Naive thymus-derived CD8-positive, alpha-beta T cell (primary cell): ENCODE results near the gene CFAP65. TPM values are rescaled to one million over a fixed set of nuclear protein-coding genes. Genes with fewer than 3 reads are reported as not detected.

Experiments used
- ATAC-seq, 2 donors: fragments of 150-1000 bp; cut with Tn5 transposase in 1 of 2; sonication (Bioruptor Pico), chemical (Tn5 transposase) in 1 of 2; 1 replicate in 1 of 2; 2 replicates in 1 of 2; pipeline ENCODE4 v1.10.0; 2021; ENCODE audit warnings: mild to moderate bottlenecking in 2 of 2, moderate library complexity in 2 of 2
- POLR2A ChIA-PET: fragments of 350-600 bp; sonication (Branson Sonifier 250); formaldehyde crosslinking; loops from one replicate; lab custom pipeline; 2021; ENCODE audit warnings: antibody characterized with exemption; lab: Charles Lee
- DNase-seq, 10 donors: peaks; one replicate each; pipeline versions ENCODE4 v3.0.0 to v3.0.0-alpha.2; 2020 to 2022
- H3K27ac Mint-ChIP-seq, 10 donors: one replicate each; pipeline ENCODE4 v1.8.0; 2020 to 2022; ENCODE audit warnings: mild to moderate bottlenecking in 10 of 10, mixed read lengths in 10 of 10, moderate library complexity in 4 of 10, inconsistent platforms in 1 of 10
- H3K27me3 Mint-ChIP-seq, 5 donors: one replicate each; pipeline ENCODE4 v1.8.0; 2021 to 2022; ENCODE audit warnings: mixed read lengths in 5 of 5
- H3K36me3 Mint-ChIP-seq, 3 donors: one replicate each; pipeline ENCODE4 v1.8.0; 2020 to 2022; ENCODE audit warnings: mixed read lengths in 3 of 3, mild to moderate bottlenecking in 2 of 3, inconsistent platforms in 1 of 3
- H3K4me1 Mint-ChIP-seq, 4 donors: one replicate each; pipeline ENCODE4 v1.8.0; 2021 to 2022; ENCODE audit warnings: mixed read lengths in 4 of 4
- H3K4me3 Mint-ChIP-seq, 10 donors: one replicate each; pipeline ENCODE4 v1.8.0; 2020 to 2022; ENCODE audit warnings: mild to moderate bottlenecking in 10 of 10, mixed read lengths in 10 of 10, moderate library complexity in 6 of 10, inconsistent platforms in 1 of 10
- H3K9me3 Mint-ChIP-seq, 9 donors: one replicate each; pipeline ENCODE4 v1.8.0; 2020 to 2022; ENCODE audit warnings: mixed read lengths in 9 of 9, mild to moderate bottlenecking in 3 of 9, inconsistent platforms in 1 of 9, moderate library complexity in 1 of 9
- polyA plus RNA-seq, 3 donors: library from polyadenylated mRNA; unstranded; fragments of 300-500 nt; fragmentation: Illumina TruSeq; gene quantifications; one replicate each; pipeline ENCODE4 v1.2.3, GENCODE V29; 2021
- total RNA-seq, 8 experiments: library from RNA in 2 of 8; stranded (reverse) in 2 of 8; gene quantifications; one replicate each; pipeline ENCODE4 v1.2.3 and lab custom pipeline; 2021 to 2026

The CFAP65 gene
- total and polyA plus RNA-seq, 5 experiments from 2014 or later: 0.23 TPM; not detected in 4

DNA sequence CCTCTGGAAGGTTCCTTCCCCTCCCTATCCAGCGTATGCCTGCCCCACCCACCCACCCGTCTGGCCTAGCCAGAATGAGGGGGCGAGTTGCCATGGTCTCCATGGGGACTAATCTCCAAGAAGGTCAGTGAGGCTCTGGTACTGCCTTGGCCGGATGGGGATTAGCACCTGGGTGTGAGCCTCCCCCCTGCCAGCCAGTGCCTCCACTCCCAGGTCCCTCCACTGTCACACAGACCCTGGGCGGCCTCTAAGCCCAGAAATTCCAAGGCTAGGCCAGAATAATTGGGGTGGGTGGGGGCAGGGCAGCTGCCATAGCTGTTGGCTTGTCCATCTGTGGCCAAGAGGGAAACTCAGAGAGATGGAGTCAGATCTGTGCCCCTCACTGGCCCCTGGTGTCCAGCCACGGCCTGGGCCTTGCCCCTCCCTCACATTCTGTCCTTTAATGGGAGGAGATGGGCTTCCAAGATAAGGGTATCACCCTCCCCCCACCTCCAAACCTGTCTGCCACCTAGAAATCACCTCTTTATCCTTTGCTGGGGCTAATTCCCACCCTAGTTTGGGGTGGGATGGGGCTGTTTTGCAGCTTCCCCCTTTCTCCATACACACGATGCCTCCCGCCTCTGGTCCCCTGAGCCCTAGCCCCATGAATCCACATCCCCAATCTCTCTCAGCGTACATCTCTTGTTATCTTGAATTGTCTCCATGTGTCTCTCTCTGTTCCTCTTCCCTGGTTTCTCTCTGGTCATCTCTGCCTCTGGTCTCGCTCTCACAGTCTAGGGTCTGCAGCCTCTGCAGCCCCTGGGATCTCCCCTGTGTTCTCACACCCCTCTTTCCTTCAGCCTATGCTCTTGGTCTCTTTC is 42.1 kb downstream of the CFAP65 start:
- Mint-ChIP-seq H3K4me1 (peaks cover 13 to 37% (median 24%) of the 10 kb centered on the region in 4 donors), H3K9me3 (no peaks in the 10 kb centered on the region), H3K27me3 (peaks cover 38 to 92% (median 72%) of the 10 kb centered on the region in 5 donors), H3K27ac (peak overlapping the region in 1 of 10 donors; percentile 7), H3K4me3 (peak overlapping the region in 2 of 10 donors; percentile 5 to 32), H3K36me3 (peaks cover 0 to 2% (median 0%) of the 10 kb centered on the region in 3 donors)
- no peak for DNase-seq
- no peak for ATAC-seq
- POLR2A ChIA-PET: no interaction called here

DNA sequence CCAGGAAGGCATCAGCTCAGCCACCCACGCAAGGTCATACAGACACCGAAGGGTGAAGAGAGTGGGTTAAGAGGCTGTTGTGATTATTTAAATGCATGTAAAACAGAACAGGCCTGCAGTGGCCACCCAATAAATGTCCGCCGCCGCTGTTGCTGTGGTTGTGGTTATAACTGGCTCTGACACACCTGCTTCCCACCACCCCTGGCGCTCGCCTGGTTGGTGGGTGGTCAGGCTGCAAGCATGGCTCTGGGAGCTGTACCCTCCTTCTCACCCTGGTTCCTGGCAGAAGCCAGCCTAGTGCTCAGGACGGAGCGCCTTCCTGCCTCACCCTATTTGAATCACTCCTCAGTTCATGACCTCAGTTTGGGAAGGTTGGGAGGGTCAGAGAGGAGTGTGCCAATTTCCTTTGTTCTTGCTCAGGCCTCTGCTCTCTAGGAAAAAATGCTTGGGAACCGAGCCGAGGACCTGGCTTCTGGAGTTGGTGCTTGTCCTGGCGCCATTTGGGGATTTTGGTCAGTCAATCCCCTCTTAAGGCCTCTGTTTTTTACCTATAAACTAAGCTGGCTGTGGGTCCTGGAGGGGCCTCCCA is 42.8 kb downstream of the CFAP65 start:
- POLR2A ChIA-PET: no interaction called here
- no peak overlapping the region for H3K27ac Mint-ChIP-seq
- H3K9me3 Mint-ChIP-seq: no peaks in the 10 kb centered on the region
- H3K36me3 Mint-ChIP-seq: peaks cover 0 to 2% (median 0%) of the 10 kb centered on the region in 3 donors
- ATAC-seq (no peak), DNase-seq (no peak)
- H3K27me3 Mint-ChIP-seq: peaks cover 30 to 90% (median 68%) of the 10 kb centered on the region in 5 donors
- peaks cover 9 to 31% (median 24%) of the 10 kb centered on the region in 4 donors for H3K4me1 Mint-ChIP-seq
- peak overlapping the region in 1 of 10 donors; percentile 42 for H3K4me3 Mint-ChIP-seq

DNA sequence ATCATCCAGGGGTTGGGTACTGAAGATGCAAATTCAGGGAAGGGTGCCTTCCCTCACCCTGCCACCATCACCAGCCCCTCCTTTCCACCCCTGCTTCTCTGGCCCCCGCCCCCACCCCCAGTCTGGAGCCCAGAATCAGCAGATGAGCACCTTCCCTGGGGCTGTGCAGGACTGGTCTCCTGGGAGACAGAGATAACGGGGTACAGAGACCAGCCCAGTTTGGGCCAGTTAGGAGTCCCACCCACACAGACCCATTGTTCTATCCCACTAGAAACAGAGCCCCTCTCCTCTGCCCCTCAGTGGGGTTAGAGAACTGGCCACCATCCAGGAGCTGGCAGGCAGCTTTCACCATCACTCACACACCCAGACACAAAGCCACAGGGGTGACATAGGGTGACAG is 43.6 kb downstream of the CFAP65 start:
- ATAC-seq (no peak), DNase-seq (no peak)
- peaks cover 0 to 2% (median 0%) of the 10 kb centered on the region in 3 donors for H3K36me3 Mint-ChIP-seq
- no peak overlapping the region for H3K27ac Mint-ChIP-seq
- peak overlapping the region in 2 of 10 donors; percentile 20 to 42 for H3K4me3 Mint-ChIP-seq
- peaks cover 7 to 24% (median 19%) of the 10 kb centered on the region in 4 donors for H3K4me1 Mint-ChIP-seq
- H3K9me3 Mint-ChIP-seq: no peaks in the 10 kb centered on the region
- peaks cover 26 to 83% (median 64%) of the 10 kb centered on the region in 5 donors for H3K27me3 Mint-ChIP-seq
- POLR2A ChIA-PET: no interaction called here

- Mint-ChIP-seq H3K4me3 (peak overlapping the region in 2 of 10 donors; percentile 12 to 24), H3K27ac (peak overlapping the region in 2 of 10 donors; percentile 60 to 73), H3K9me3 (no peaks in the 10 kb centered on the region), H3K27me3 (peaks cover 26 to 83% (median 63%) of the 10 kb centered on the region in 5 donors), H3K4me1 (peaks cover 5 to 16% (median 15%) of the 10 kb centered on the region in 4 donors), H3K36me3 (peaks cover 0 to 2% (median 0%) of the 10 kb centered on the region in 3 donors)
- DNase-seq (no peak), ATAC-seq (no peak)
- POLR2A ChIA-PET: interaction anchor here (0.6 kb wide), 1 partner anchor 121 kb away, joined by 3 read pairs; no protein-coding TSS in a partner anchor
These were observed 44.4 kb downstream of the CFAP65 start for GRCh38 chr2:218996937-218997336.

DNA sequence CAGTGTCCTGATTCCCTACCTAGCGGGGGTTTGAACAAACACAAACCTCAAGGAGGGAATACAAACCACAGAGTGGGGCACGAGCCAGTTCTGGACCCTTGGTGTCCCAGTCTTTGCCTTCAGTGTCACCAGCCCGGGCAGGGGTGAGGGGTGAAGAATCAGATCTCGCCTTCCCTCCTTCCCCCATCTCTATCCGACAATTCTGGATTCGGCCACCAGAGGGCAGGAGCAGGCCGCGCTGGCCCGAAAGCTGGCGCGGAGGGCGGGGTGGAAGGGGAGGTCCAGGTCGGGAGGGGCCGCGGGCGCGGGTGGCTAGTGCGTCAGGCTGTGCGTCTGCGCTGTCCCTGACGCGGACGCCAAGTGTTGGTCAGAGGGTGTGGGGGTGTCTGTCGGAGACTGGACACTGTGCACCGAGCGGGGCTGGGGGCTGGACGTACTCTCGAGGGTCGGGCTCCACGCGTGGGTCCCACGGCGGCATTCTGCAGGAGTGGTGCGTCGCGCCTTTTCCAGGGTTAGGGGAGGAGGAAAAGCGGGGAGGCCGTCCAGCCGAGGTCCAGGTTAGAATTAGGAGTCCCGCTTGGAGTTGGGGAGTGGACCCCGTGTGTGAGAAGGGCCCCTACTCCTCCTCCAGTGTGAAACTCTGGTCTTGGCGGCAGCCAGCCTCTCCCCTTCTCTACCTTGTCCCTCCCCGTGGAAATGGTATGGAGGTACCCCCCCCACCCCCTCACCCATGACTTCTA is 45.2 kb downstream of the CFAP65 start:
- peaks cover 5 to 16% (median 15%) of the 10 kb centered on the region in 4 donors for H3K4me1 Mint-ChIP-seq

DNA sequence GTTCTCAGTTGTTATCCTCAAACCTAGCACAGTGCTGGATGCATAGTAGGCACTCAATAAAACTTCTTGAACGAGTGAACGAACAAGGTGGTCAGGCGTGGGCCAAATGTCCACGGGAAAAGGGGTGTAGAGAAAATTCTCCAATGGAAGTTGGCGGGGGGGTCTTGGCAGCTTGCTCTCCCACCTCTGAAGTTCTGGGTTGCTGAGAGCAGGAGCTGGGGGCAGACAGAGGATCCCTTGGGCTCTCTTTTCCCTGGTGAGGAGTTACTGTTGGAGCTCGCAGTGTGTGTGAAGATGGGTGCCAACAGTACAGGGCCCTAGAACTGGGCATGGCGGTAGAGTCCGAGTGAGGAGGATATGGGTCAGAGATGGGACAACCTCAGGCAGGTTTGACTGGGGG is 45.8 kb downstream of the CFAP65 start:
- H3K27me3 Mint-ChIP-seq: peaks cover 34 to 89% (median 67%) of the 10 kb centered on the region in 5 donors
- DNase-seq (no peak), ATAC-seq (no peak)
- H3K9me3 Mint-ChIP-seq: no peaks in the 10 kb centered on the region
- H3K4me3 Mint-ChIP-seq: peak overlapping the region in 4 of 10 donors; percentile 24 to 67 (median 44)
- H3K27ac Mint-ChIP-seq: no peak overlapping the region
- POLR2A ChIA-PET: no interaction called here
- H3K4me1 Mint-ChIP-seq: peaks cover 5 to 18% (median 12%) of the 10 kb centered on the region in 4 donors
- peaks cover 0 to 2% (median 0%) of the 10 kb centered on the region in 3 donors for H3K36me3 Mint-ChIP-seq

More for the DNA sequence above, 45.2 kb downstream of the CFAP65 start:
- peak; percentile 53 to 83 (median 70) for DNase-seq
- Mint-ChIP-seq H3K9me3 (no peaks in the 10 kb centered on the region), H3K36me3 (peaks cover 0 to 2% (median 0%) of the 10 kb centered on the region in 3 donors), H3K4me3 (peak overlapping the region in 9 of 10 donors; percentile 5 to 62 (median 46)), H3K27me3 (peaks cover 34 to 88% (median 67%) of the 10 kb centered on the region in 5 donors), H3K27ac (no peak overlapping the region)
- POLR2A ChIA-PET: interaction anchor here (0.6 kb wide), 1 partner anchor 120 kb away, joined by 3 read pairs; no protein-coding TSS in a partner anchor
- peak; percentile 66 to 81 for ATAC-seq

DNA sequence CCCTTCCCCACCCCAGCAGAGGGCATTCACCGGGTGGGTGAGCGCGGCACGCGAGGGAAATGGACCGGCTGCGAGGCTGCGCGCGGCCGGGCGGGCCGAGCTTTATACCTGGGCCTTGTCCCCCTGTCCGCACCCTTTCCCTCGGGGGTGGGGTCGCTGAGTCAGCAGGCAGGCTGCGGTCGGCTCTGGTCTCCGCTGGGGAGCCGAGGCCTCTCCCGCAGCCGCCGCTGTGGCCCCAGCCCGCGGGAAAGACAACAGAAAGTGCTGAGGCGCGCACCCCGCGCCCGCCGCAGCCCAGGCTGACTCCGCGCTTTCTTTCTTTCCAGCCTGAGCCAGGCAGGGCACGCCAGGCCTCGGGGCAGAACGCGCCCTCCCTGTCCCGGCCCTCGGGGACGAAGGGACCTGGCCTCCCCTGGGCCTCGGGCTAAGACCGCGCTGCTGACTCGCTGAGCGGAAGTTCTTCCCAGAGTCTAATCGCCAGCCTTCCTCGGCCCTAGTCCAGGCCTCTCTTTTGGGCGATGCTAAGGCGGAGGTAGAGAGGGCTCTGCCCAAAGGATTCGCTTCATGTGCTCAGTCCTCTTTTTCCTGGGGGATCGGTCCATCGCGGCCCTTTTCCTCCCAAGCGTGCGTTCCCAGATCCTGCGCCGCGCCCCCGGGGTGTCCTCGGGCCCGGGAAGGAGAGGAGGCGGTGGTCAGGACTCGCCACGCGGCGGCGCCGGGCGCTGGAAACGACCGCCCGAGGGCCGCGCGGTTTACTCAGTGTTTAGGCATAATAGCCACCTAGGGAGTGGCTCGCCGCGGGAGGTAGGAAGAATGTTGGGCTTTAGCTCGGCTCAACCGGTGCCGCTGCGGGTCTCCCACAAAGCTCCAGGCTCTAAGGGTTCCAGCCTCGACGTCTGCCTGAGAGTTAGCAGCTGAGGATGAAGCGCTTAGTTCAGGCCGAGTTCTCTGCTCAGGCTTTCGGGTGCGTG is 47.7 kb downstream of the CFAP65 start, which contains the start of gene CRYBA2:
Gene CRYBA2, minus strand, starts transcription at position 78 of the 971 bp plus-strand sequence. CDS start 246 bp downstream, outside the sequence.
- Mint-ChIP-seq H3K9me3 (peaks cover 0 to 3% (median 0%) of the 10 kb centered on the region in 9 donors), H3K4me3 (peak within 1 kb of the TSS in 7 of 10 donors; percentile 24 to 61 (median 33)), H3K27ac (no peak within 1 kb of the TSS), H3K36me3 (peaks cover 0 to 2% (median 0%) of the 10 kb centered on the region in 3 donors), H3K4me1 (peaks cover 5 to 19% (median 12%) of the 10 kb centered on the region in 4 donors), H3K27me3 (peaks cover 44 to 91% (median 70%) of the 10 kb centered on the region in 5 donors)
- ATAC-seq (peak; percentile 30 to 43), DNase-seq (no peak)
- POLR2A ChIA-PET: no interaction called here

GRCh38 chr2:218992703-218993344 is 48.5 kb downstream of the CFAP65 start:
- peaks cover 39 to 91% (median 66%) of the 10 kb centered on the region in 5 donors for H3K27me3 Mint-ChIP-seq

GRCh38 chr2:218992196-218992595 is 49.1 kb downstream of the CFAP65 start:
- H3K9me3 Mint-ChIP-seq: peaks cover 0 to 3% (median 0%) of the 10 kb centered on the region in 9 donors
- H3K4me1 Mint-ChIP-seq: peaks cover 5 to 18% (median 12%) of the 10 kb centered on the region in 4 donors
- H3K27ac Mint-ChIP-seq: no peak overlapping the region
- H3K36me3 Mint-ChIP-seq: peaks cover 0 to under 1% (median 0%) of the 10 kb centered on the region in 3 donors
- DNase-seq: peak in 1 of 10 donors; percentile 35
- peak overlapping the region in 1 of 10 donors; percentile 19 for H3K4me3 Mint-ChIP-seq
- POLR2A ChIA-PET: no interaction called here
- H3K27me3 Mint-ChIP-seq: peaks cover 36 to 91% (median 66%) of the 10 kb centered on the region in 5 donors
- ATAC-seq: no peak

More at GRCh38 chr2:218992703-218993344, 48.5 kb downstream of the CFAP65 start:
- ATAC-seq: peak in 1 of 2 donors; percentile 14
- peaks cover 5 to 19% (median 12%) of the 10 kb centered on the region in 4 donors for H3K4me1 Mint-ChIP-seq
- H3K27ac Mint-ChIP-seq: no peak overlapping the region
- H3K36me3 Mint-ChIP-seq: peaks cover 0 to 2% (median 0%) of the 10 kb centered on the region in 3 donors
- H3K4me3 Mint-ChIP-seq: peak overlapping the region in 3 of 10 donors; percentile 26 to 61 (median 33)
- H3K9me3 Mint-ChIP-seq: peaks cover 0 to 3% (median 0%) of the 10 kb centered on the region in 9 donors
- no peak for DNase-seq
- POLR2A ChIA-PET: no interaction called here

DNA sequence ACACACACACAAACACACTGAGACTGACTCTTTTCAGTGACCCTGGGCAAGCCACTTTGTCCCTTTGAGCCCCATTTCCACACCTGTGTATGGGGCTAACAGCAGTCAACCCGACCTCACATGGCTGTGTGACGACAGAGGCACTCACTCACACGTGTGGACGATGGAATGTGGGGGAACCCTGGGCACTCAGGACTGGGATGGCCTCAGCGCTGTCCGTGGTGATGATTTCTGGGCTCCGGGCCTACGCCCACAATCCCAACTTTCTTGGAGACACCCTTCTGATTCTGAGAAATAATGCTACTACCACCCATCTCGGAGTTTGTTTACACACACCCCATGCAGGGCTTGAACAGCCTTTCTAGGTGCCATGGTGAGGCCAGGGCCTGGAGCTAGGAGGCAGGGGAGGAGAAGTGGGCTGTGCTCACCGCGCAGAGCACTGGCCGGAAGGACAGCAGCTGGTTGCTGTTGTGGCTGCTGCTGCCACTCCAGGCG is 49.6 kb downstream of the CFAP65 start:
- POLR2A ChIA-PET: no interaction called here
- Mint-ChIP-seq H3K4me1 (peaks cover 4 to 17% (median 12%) of the 10 kb centered on the region in 4 donors), H3K9me3 (peaks cover 0 to 3% (median 0%) of the 10 kb centered on the region in 9 donors), H3K36me3 (no peaks in the 10 kb centered on the region), H3K27me3 (peaks cover 37 to 91% (median 68%) of the 10 kb centered on the region in 5 donors), H3K27ac (no peak overlapping the region), H3K4me3 (peak overlapping the region in 2 of 10 donors; percentile 19 to 48)
- DNase-seq: peak in 1 of 10 donors; percentile 1
- ATAC-seq: no peak
